NCI-H524 treated with DMSO at 0.1 percent for 48 hours (cell line): Measurements from ENCODE around the gene NMRAL1.
A peak's percentile ranks its signal among the peaks of the same experiment; 100 is the strongest.

Experiments used
- DNase-seq: peaks from one replicate; lab custom pipeline; 2025; lab: John Stamatoyannopoulos, UW

Gene NMRAL1

GRCh38 chr16:4465977-4466779 is 8.2 kb downstream of the NMRAL1 start:
- DNase-seq: no peak

GRCh38 chr16:4463522-4464163 is 10.8 kb downstream of the NMRAL1 start:
- DNase-seq: no peak

- no peak for DNase-seq
These were observed 13.0 kb downstream of the NMRAL1 start for GRCh38 chr16:4461250-4462085.

GRCh38 chr16:4460936-4461249 is 13.5 kb downstream of the NMRAL1 start:
- no peak for DNase-seq

- no peak for DNase-seq
These were observed 18.5 kb downstream of the NMRAL1 start for GRCh38 chr16:4455951-4456350.

GRCh38 chr16:4455081-4455480 is 19.3 kb downstream of the NMRAL1 start:
- DNase-seq: no peak

- no peak for DNase-seq
These were observed 19.8 kb downstream of the NMRAL1 start for GRCh38 chr16:4454623-4455022.

- DNase-seq: no peak
These were observed 21.8 kb downstream of the NMRAL1 start for GRCh38 chr16:4452674-4453073.

GRCh38 chr16:4450931-4451519 is 23.4 kb downstream of the NMRAL1 start:
- DNase-seq: peak; percentile 23

- DNase-seq: no peak
These were observed 24.0 kb downstream of the NMRAL1 start for GRCh38 chr16:4450430-4450829.

- no peak for DNase-seq
These were observed 30.4 kb downstream of the NMRAL1 start for GRCh38 chr16:4443986-4444385.

- no peak for DNase-seq
These were observed 31.2 kb downstream of the NMRAL1 start for GRCh38 chr16:4443271-4443670.

GRCh38 chr16:4442371-4442770 is 32.1 kb downstream of the NMRAL1 start:
- no peak for DNase-seq

GRCh38 chr16:4437366-4437765 is 37.1 kb downstream of the NMRAL1 start:
- no peak for DNase-seq

- no peak for DNase-seq
These were observed 38.9 kb downstream of the NMRAL1 start for GRCh38 chr16:4435337-4436067.

GRCh38 chr16:4433914-4434787 is 40.3 kb downstream of the NMRAL1 start:
- no peak for DNase-seq

- DNase-seq: no peak
These were observed 41.2 kb downstream of the NMRAL1 start for GRCh38 chr16:4433228-4433627.

GRCh38 chr16:4431023-4431422 is 43.4 kb downstream of the NMRAL1 start:
- no peak for DNase-seq

GRCh38 chr16:4428500-4428899 is 45.9 kb downstream of the NMRAL1 start:
- DNase-seq: no peak

GRCh38 chr16:4426722-4427372 is 47.6 kb downstream of the NMRAL1 start:
- no peak for DNase-seq
